ENCODE results near the gene SDSL.

GRCh38 chr12:113425960-113426453 is 3.8 kb downstream of the SDSL start:
- TF ChIP-seq, protein P1, sequence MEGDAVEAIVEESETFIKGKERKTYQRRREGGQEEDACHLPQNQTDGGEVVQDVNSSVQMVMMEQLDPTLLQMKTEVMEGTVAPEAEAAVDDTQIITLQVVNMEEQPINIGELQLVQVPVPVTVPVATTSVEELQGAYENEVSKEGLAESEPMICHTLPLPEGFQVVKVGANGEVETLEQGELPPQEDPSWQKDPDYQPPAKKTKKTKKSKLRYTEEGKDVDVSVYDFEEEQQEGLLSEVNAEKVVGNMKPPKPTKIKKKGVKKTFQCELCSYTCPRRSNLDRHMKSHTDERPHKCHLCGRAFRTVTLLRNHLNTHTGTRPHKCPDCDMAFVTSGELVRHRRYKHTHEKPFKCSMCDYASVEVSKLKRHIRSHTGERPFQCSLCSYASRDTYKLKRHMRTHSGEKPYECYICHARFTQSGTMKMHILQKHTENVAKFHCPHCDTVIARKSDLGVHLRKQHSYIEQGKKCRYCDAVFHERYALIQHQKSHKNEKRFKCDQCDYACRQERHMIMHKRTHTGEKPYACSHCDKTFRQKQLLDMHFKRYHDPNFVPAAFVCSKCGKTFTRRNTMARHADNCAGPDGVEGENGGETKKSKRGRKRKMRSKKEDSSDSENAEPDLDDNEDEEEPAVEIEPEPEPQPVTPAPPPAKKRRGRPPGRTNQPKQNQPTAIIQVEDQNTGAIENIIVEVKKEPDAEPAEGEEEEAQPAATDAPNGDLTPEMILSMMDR (IDR thresholded peaks at IDR 0.05 in 4 of 5, conservative IDR thresholded peaks at IDR 0.05 in 1 of 5) = no peak
- no peak for TF ChIP-seq POLR2A (IDR thresholded peaks at IDR 0.05)

All from gastrocnemius medialis (tissue), 4 donors.